ENCODE measurements around the gene CRYBA1. TPM values are rescaled to one million over a fixed set of nuclear protein-coding genes. Genes with fewer than 3 reads are reported as not detected.

CRYBA1 gene
- total RNA-seq, 2 experiments from 2014 or later, result not detected

DNA sequence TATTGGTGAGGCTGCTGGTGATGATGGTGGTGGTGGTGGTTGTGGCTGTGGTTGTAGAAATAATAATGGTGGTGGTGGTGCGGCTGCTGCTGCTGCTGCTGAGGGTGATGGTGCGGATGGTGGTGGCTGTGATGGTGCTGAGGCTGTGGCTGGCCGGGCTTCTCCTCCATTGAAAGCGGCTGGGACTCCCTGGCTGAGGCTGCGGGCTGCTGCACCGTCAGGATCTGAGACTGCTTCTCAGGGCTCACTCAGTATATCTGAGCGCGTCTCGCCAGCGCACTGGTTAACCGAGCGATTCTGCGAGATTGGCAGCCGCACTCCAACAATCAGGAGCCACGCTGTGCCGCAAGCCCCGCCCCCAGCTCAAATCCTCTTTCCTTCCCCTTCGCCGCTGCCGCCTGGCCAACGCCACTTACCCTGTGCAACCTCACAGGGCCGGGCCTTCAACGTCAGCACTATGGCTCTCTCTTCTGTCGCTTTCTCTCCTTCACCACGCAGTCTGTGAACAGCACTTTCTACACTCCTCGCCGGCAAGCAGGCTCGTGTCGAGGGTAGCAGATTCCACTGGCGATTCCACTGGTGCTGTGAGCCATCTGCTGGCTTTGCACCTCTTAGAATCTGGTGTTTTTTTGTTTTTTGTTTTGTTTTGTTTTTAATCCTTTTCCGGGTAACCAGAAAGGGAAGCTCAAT lies 47.4 kb downstream of the CRYBA1 start, which contains the start of gene NUFIP2:
Gene NUFIP2, minus strand, starts transcription at position 259 of the 690 bp plus-strand sequence. Its CDS starts 89 bp downstream, at position 170.
- H3K4me1 Mint-ChIP-seq (ENCODE audit: low read depth), result peaks cover 28% of the 10 kb centered on the region
- CTCF ChIA-PET, result interaction anchor here (0.6 to 1.0 kb wide), 4 partner anchors 76 to 452 kb away, joined by 3 to 4 read pairs (median 4); partner anchors contain the start of gene FAM222B
- DNase-seq, result peak; percentile 99
- intact Hi-C loops (cut with micrococcal nuclease), result loop anchor here (5.0 to 10.0 kb wide), 2 partner anchors 147 to 479 kb away; no protein-coding TSS in a partner anchor
- peak within 1 kb of the TSS; percentile 100 for H3K27ac Mint-ChIP-seq
- H3K4me3 Mint-ChIP-seq, result peak within 1 kb of the TSS; percentile 100
- POLR2A ChIA-PET, result interaction anchor here (0.6 to 1.3 kb wide), 14 partner anchors 11 to 313 kb away, joined by 3 to 6 read pairs (median 3); partner anchors contain the start of gene TAOK1
- peaks cover 30% of the 10 kb centered on the region for H3K36me3 Mint-ChIP-seq (ENCODE audit: low read depth)
- no peaks in the 10 kb centered on the region for H3K9me3 Mint-ChIP-seq
- no peak for TF ChIP-seq CTCF (IDR thresholded peaks at IDR 0.05)
- peak; percentile 91 for ATAC-seq
- H3K27me3 Mint-ChIP-seq, result no peaks in the 10 kb centered on the region

- peaks cover 25% of the 10 kb centered on the region for H3K36me3 Mint-ChIP-seq (ENCODE audit: low read depth)
- ChIA-PET POLR2A (interaction anchor here (0.7 to 1.3 kb wide), 13 partner anchors 10 to 273 kb away, joined by 3 to 6 read pairs (median 3); partner anchors contain the start of gene TAOK1), CTCF (interaction anchor here (0.6 to 1.0 kb wide), 4 partner anchors 75 to 452 kb away, joined by 3 to 4 read pairs (median 4); partner anchors contain the start of gene FAM222B)
- peak overlapping the region; percentile 100 for H3K27ac Mint-ChIP-seq
- peaks cover 23% of the 10 kb centered on the region for H3K4me1 Mint-ChIP-seq (ENCODE audit: low read depth)
- intact Hi-C loops (cut with micrococcal nuclease), result loop anchor here (5.0 to 10.0 kb wide), 2 partner anchors 147 to 480 kb away; no protein-coding TSS in a partner anchor
- no peak for TF ChIP-seq CTCF (IDR thresholded peaks at IDR 0.05)
- H3K27me3 Mint-ChIP-seq, result no peaks in the 10 kb centered on the region
- no peaks in the 10 kb centered on the region for H3K9me3 Mint-ChIP-seq
- DNase-seq (no peak), ATAC-seq (no peak)
- H3K4me3 Mint-ChIP-seq, result peak overlapping the region; percentile 100
Measured at GRCh38 chr17:29294580-29294900, 47.9 kb downstream of the CRYBA1 start.

DNA sequence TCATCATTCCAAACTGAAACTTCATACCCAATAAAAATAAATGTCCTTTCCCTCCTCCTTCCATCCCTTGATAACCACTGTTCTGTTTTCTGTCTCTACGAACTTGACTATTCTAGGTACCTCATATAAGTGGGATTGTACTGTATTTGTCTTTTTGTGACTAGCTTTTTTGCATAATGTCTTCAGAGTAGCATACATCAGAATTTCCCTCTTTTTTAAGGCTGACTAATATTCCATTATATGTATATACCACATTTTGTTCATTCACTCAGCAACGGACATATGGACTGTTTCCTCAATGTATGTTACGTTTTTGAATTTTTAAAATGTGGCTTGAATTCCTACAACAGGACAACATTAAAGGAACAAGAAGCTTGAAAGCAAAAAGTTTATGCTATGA lies 48.8 kb downstream of the CRYBA1 start:
- Mint-ChIP-seq H3K27me3 (no peaks in the 10 kb centered on the region), H3K4me3 (peak overlapping the region; percentile 18), H3K36me3 (ENCODE audit: low read depth) (peaks cover 19% of the 10 kb centered on the region), H3K4me1 (ENCODE audit: low read depth) (peaks cover 23% of the 10 kb centered on the region), H3K27ac (peak overlapping the region; percentile 22), H3K9me3 (no peaks in the 10 kb centered on the region)
- ChIA-PET POLR2A (no interaction called here), CTCF (interaction anchor here (0.6 kb wide), 1 partner anchor 75 kb away, joined by 3 read pairs; no protein-coding TSS in a partner anchor)
- intact Hi-C loops (cut with micrococcal nuclease), result loop anchor here (10.0 kb wide), 1 partner anchor 481 kb away; no protein-coding TSS in a partner anchor
- DNase-seq, result no peak
- ATAC-seq, result no peak
- no peak for TF ChIP-seq CTCF (IDR thresholded peaks at IDR 0.05)

DNA sequence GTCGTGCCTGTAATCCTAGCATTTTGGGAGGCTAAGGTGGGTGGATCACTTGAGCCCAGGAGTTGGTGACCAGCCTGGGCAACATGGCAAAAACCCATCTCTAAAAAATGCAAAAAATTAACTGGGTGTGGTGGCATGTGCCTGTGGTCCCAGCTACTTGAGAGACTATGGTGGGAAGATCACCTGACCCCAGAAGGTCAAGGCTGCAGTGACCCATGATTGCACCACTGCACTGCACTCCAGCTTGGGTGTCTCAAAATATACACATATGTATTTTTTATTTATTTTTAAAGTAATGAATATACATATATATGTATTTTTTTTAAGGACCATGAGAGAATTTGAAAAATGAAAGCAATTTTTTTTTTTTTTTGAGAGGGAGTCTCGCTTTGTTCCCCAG lies 52.4 kb downstream of the CRYBA1 start:
- ChIA-PET CTCF (no interaction called here), POLR2A (no interaction called here)
- DNase-seq, result no peak
- TF ChIP-seq CTCF (IDR thresholded peaks at IDR 0.05), result no peak
- Mint-ChIP-seq H3K4me1 (ENCODE audit: low read depth) (peaks cover 16% of the 10 kb centered on the region), H3K27me3 (no peaks in the 10 kb centered on the region), H3K36me3 (ENCODE audit: low read depth) (no peaks in the 10 kb centered on the region), H3K27ac (no peak overlapping the region), H3K4me3 (no peak overlapping the region), H3K9me3 (no peaks in the 10 kb centered on the region)
- intact Hi-C loops (cut with micrococcal nuclease), result loop anchor here (10.0 kb wide), 1 partner anchor 484 kb away; no protein-coding TSS in a partner anchor
- ATAC-seq, result no peak

GRCh38 chr17:29303386-29303785 lies 56.7 kb downstream of the CRYBA1 start:
- Mint-ChIP-seq H3K27me3 (no peaks in the 10 kb centered on the region), H3K4me3 (no peak overlapping the region), H3K27ac (no peak overlapping the region), H3K4me1 (ENCODE audit: low read depth) (peaks cover 10% of the 10 kb centered on the region), H3K36me3 (ENCODE audit: low read depth) (no peaks in the 10 kb centered on the region), H3K9me3 (no peaks in the 10 kb centered on the region)
- ChIA-PET POLR2A (no interaction called here), CTCF (interaction anchor here (1.0 kb wide), 1 partner anchor 13 kb away, joined by 5 read pairs; no protein-coding TSS in a partner anchor)
- no peak for DNase-seq
- no peak for ATAC-seq
- TF ChIP-seq CTCF (IDR thresholded peaks at IDR 0.05), result no peak
- intact Hi-C loops (cut with micrococcal nuclease), result no loop called here
